GM23338 (cell line): ENCODE measurements around the gene KRT84.

ENCODE experiments used
- CREB1 ChIP-seq: fragments of 250-450 bp; sonication (Bioruptor Pico); IDR thresholded peaks from 2 replicates; pipeline ENCODE4 v1.5.0; 2020; ENCODE audit warnings: low read depth, mild to moderate bottlenecking, moderate library complexity
- CTCF ChIP-seq, 2 experiments: fragments of 200-600 bp in 1 of 2; sonication (generic) in 1 of 2; conservative IDR thresholded peaks; 2 replicates each; pipeline versions ENCODE4 v1.5.1 to v1.6.1; 2016 to 2017; ENCODE audit warnings: antibody characterized with exemption in 2 of 2, low read depth in 2 of 2, mild to moderate bottlenecking in 2 of 2, moderate library complexity in 1 of 2
- EZH2 ChIP-seq: fragments of 200-600 bp; sonication (generic); IDR thresholded peaks from one replicate; pipeline ENCODE4 v1.8.0; 2017; ENCODE audit warnings: antibody characterized with exemption, mild to moderate bottlenecking, low read depth; ENCODE audit not compliant: unreplicated experiment
- POLR2AphosphoS5 ChIP-seq: IDR thresholded peaks from 2 replicates; pipeline ENCODE4 v1.6.1; 2016; ENCODE audit warnings: antibody characterized with exemption, low read depth
- REST ChIP-seq: IDR thresholded peaks from one replicate; pipeline ENCODE4 v1.6.1; 2018; ENCODE audit warnings: antibody characterized with exemption; ENCODE audit not compliant: unreplicated experiment
- ZNF331 ChIP-seq: fragments of 250-450 bp; sonication (Bioruptor Pico); IDR thresholded peaks from 2 replicates; pipeline ENCODE4 v1.5.0; 2020; ENCODE audit warnings: low read depth, mild to moderate bottlenecking, moderate library complexity

DNA sequence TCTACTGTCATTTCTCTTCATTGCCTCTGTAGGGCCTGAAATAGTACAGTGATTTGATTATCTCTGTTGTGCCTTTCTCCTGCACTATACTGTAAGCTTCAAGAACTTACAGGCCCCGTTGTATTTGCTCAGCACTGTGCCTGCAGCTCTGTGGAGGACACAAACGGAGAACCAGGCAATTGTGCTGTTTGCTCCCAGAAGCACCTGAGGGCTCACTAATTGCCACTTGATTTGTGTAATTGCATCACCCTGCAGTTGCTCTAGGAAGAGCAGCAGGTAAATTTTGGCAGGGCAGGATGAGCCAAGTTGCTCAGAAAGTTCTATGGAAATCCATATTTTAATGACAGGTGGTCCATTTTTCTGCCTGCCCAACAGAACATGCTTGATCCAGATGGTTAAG lies 32.3 kb upstream of the KRT84 start:
- no peak for TF ChIP-seq CTCF (conservative IDR thresholded peaks at IDR 0.05; ENCODE audit: low read depth in 2 of 2)
- no peak for TF ChIP-seq EZH2
- TF ChIP-seq REST: no peak
- no peak for TF ChIP-seq POLR2AphosphoS5
- TF ChIP-seq ZNF331 (CRISPR knock-in tag): no peak
- TF ChIP-seq CREB1 (CRISPR knock-in tag): no peak
